Endothelial cell of umbilical vein (primary cell): ENCODE data around the gene IZUMO4. TPM values are rescaled to one million over a fixed set of nuclear protein-coding genes. Genes with fewer than 3 reads are reported as not detected.

Source experiments
- polyA plus RNA-seq, 4 experiments: library from polyadenylated mRNA; depleted of rRNA in 3 of 4; stranded (reverse) in 3 of 4; unstranded in 1 of 4; fragments of >200 nt; gene quantifications; 2 replicates each; pipeline versions ENCODE4 v1.2.1 to v1.2.3, GENCODE V29; 2011 to 2012; ENCODE audit warnings: missing spikeins in 1 of 4
- total RNA-seq: library from RNA; stranded (reverse); gene quantifications from 2 replicates; pipeline ENCODE4 v1.2.3, GENCODE V29; 2021

The IZUMO4 gene
- total and polyA plus RNA-seq, 2 donors (not counting 3 experiments of a cell fraction or from before 2014, with no cell fraction given): 1.1 to 2.0 TPM

Other genes with a start within 250 kb of the IZUMO4 start
- 41.1 and 44.6 TPM in 2 replicates for gene REXO1, start 248.4 kb upstream of the IZUMO4 start, total RNA-seq
- 56.9 and 88.8 TPM in 2 replicates for gene REXO1, start 248.4 kb upstream of the IZUMO4 start, polyA plus RNA-seq
- gene KLF16, start 233.3 kb upstream of the IZUMO4 start, total RNA-seq: 36.6 and 38.0 TPM in 2 replicates
- gene KLF16, start 233.3 kb upstream of the IZUMO4 start, polyA plus RNA-seq: 11.6 and 22.6 TPM in 2 replicates
- 89.8 and 97.0 TPM in 2 replicates for gene ABHD17A, start 211.4 kb upstream of the IZUMO4 start, total RNA-seq
- 143 and 179 TPM in 2 replicates for gene ABHD17A, start 211.4 kb upstream of the IZUMO4 start, polyA plus RNA-seq
- gene ADAT3, start 191.5 kb upstream of the IZUMO4 start, total RNA-seq: 8.0 and 11.7 TPM in 2 replicates
- gene ADAT3, start 191.5 kb upstream of the IZUMO4 start, polyA plus RNA-seq: 5.7 and 8.6 TPM in 2 replicates
- gene SCAMP4, start 191.5 kb upstream of the IZUMO4 start, total RNA-seq: 68.2 and 72.2 TPM in 2 replicates
- gene SCAMP4, start 191.5 kb upstream of the IZUMO4 start, polyA plus RNA-seq: 24.4 and 29.6 TPM in 2 replicates
- 93.8 and 96.6 TPM in 2 replicates for gene CSNK1G2, start 155.7 kb upstream of the IZUMO4 start, total RNA-seq
- gene CSNK1G2, start 155.7 kb upstream of the IZUMO4 start, polyA plus RNA-seq: 110 and 134 TPM in 2 replicates
- gene BTBD2, start 81.2 kb upstream of the IZUMO4 start, total RNA-seq: 73.1 and 78.2 TPM in 2 replicates
- gene BTBD2, start 81.2 kb upstream of the IZUMO4 start, polyA plus RNA-seq: 59.2 and 76.1 TPM in 2 replicates
- gene MKNK2, start 45.7 kb upstream of the IZUMO4 start, total RNA-seq: 86.1 and 87.5 TPM in 2 replicates
- 65.1 and 96.2 TPM in 2 replicates for gene MKNK2, start 45.7 kb upstream of the IZUMO4 start, polyA plus RNA-seq
- 52.4 and 59.7 TPM in 2 replicates for gene MOB3A, start 589 bp upstream of the IZUMO4 start, total RNA-seq
- gene MOB3A, start 589 bp upstream of the IZUMO4 start, polyA plus RNA-seq: 46.5 and 50.7 TPM in 2 replicates
- gene AP3D1, start 54.7 kb downstream of the IZUMO4 start, total RNA-seq: 137 and 143 TPM in 2 replicates
- gene AP3D1, start 54.7 kb downstream of the IZUMO4 start, polyA plus RNA-seq: 123 and 130 TPM in 2 replicates
- gene DOT1L, start 67.0 kb downstream of the IZUMO4 start, total RNA-seq: 42.0 and 47.0 TPM in 2 replicates
- gene DOT1L, start 67.0 kb downstream of the IZUMO4 start, polyA plus RNA-seq: 7.6 and 7.7 TPM in 2 replicates
- gene PLEKHJ1, start 139.4 kb downstream of the IZUMO4 start, total RNA-seq: 73.4 and 82.4 TPM in 2 replicates
- 115 and 125 TPM in 2 replicates for gene PLEKHJ1, start 139.4 kb downstream of the IZUMO4 start, polyA plus RNA-seq
- 140 and 164 TPM in 2 replicates for gene SF3A2, start 139.9 kb downstream of the IZUMO4 start, total RNA-seq
- 19.1 and 21.5 TPM in 2 replicates for gene SF3A2, start 139.9 kb downstream of the IZUMO4 start, polyA plus RNA-seq
- 7.5 and 9.6 TPM in 2 replicates for gene AMH, start 152.4 kb downstream of the IZUMO4 start, total RNA-seq
- gene AMH, start 152.4 kb downstream of the IZUMO4 start, polyA plus RNA-seq: 3.3 and 4.3 TPM in 2 replicates
- not detected in 2 replicates for gene JSRP1, start 159.5 kb downstream of the IZUMO4 start, total RNA-seq
- not detected in 2 replicates for gene JSRP1, start 159.5 kb downstream of the IZUMO4 start, polyA plus RNA-seq
- not detected in 2 replicates for gene PEAK3, start 185.3 kb downstream of the IZUMO4 start, total RNA-seq
- gene PEAK3, start 185.3 kb downstream of the IZUMO4 start, polyA plus RNA-seq: 0.03 TPM in 1 of 2 replicates, not detected in the other
- gene LINGO3, start 211.2 kb downstream of the IZUMO4 start, total RNA-seq: not detected in 2 replicates
- not detected in 2 replicates for gene LINGO3, start 211.2 kb downstream of the IZUMO4 start, polyA plus RNA-seq
- gene LSM7, start 231.7 kb downstream of the IZUMO4 start, total RNA-seq: 124 and 131 TPM in 2 replicates
- 673 and 777 TPM in 2 replicates for gene LSM7, start 231.7 kb downstream of the IZUMO4 start, polyA plus RNA-seq
- 59.8 and 62.7 TPM in 2 replicates for gene SPPL2B, start 231.8 kb downstream of the IZUMO4 start, total RNA-seq
- gene SPPL2B, start 231.8 kb downstream of the IZUMO4 start, polyA plus RNA-seq: 60.7 and 72.8 TPM in 2 replicates